HG02884 (cell line): ENCODE measurements around the gene STING1.
"Not testable (repeated sequence)": the region's sequence is repeated elsewhere in the genome, so short reads cannot be mapped to it uniquely, and the experiment has no call there.

ENCODE experiments used
- ATAC-seq: cut with Tn5 transposase; IDR thresholded peaks from one replicate; pipeline ENCODE4 v1.9.1; 2021; ENCODE audit warnings: mild to moderate bottlenecking, moderate library complexity; ENCODE audit not compliant: unreplicated experiment

Gene STING1

GRCh38 chr5:139503036-139503817, 20.7 kb upstream of the STING1 start:
- not testable (repeated sequence) for ATAC-seq

- no peak for ATAC-seq
These were observed 18.8 kb upstream of the STING1 start for GRCh38 chr5:139501381-139501780.

GRCh38 chr5:139495638-139496435, 13.3 kb upstream of the STING1 start:
- no peak for ATAC-seq

GRCh38 chr5:139494832-139495231, 12.3 kb upstream of the STING1 start:
- no peak for ATAC-seq

- ATAC-seq, result no peak
These were observed 11.7 kb upstream of the STING1 start for GRCh38 chr5:139494256-139494655.

- ATAC-seq, result no peak
These were observed 10.2 kb upstream of the STING1 start for GRCh38 chr5:139492700-139493192.

- no peak for ATAC-seq
These were observed 5.7 kb upstream of the STING1 start for GRCh38 chr5:139488260-139488659.

GRCh38 chr5:139486201-139486600, 3.6 kb upstream of the STING1 start:
- ATAC-seq, result no peak

GRCh38 chr5:139482890-139483208, 291 bp upstream of the STING1 start:
- not testable (repeated sequence) for ATAC-seq

- no peak for ATAC-seq
These were observed 943 bp downstream of the STING1 start for GRCh38 chr5:139481580-139482049.

- no peak for ATAC-seq
These were observed 1.4 kb downstream of the STING1 start for GRCh38 chr5:139481122-139481533.

GRCh38 chr5:139479729-139480128, 2.8 kb downstream of the STING1 start:
- ATAC-seq, result not testable (repeated sequence)

GRCh38 chr5:139478657-139479423, 3.7 kb downstream of the STING1 start:
- ATAC-seq, result not testable (repeated sequence)

GRCh38 chr5:139475865-139476617, 6.5 kb downstream of the STING1 start:
- no peak for ATAC-seq

GRCh38 chr5:139474890-139475791, 7.4 kb downstream of the STING1 start:
- ATAC-seq, result no peak

GRCh38 chr5:139473565-139473964, 9.0 kb downstream of the STING1 start:
- ATAC-seq, result no peak

- ATAC-seq, result no peak
These were observed 9.5 kb downstream of the STING1 start for GRCh38 chr5:139473105-139473504.

GRCh38 chr5:139472386-139473030, 10.1 kb downstream of the STING1 start:
- ATAC-seq, result no peak

- no peak for ATAC-seq
These were observed 11.7 kb downstream of the STING1 start, which contains the start of gene SMIM33 for GRCh38 chr5:139470821-139471300. Gene SMIM33, plus strand, starts transcription at chr5:139471004. Its CDS starts 118 bp downstream, at chr5:139471122.
